CD4-positive, alpha-beta T cell (primary cell): ENCODE data around the gene SH3BP1. TPM values are rescaled to one million over a fixed set of nuclear protein-coding genes. Genes with fewer than 3 reads are reported as not detected.

Source experiments
- ATAC-seq: fragments of 200-7000 bp; cut with Tn5 transposase; one replicate; pipeline ENCODE4 v1.10.0; 2022; ENCODE audit warnings: mild to moderate bottlenecking; ENCODE audit not compliant: poor library complexity
- CTCF ChIA-PET: fragments of 350-600 bp; sonication (Branson Sonifier 250); formaldehyde crosslinking; loops from one replicate; lab custom pipeline; 2021; ENCODE audit warnings: antibody characterized with exemption, inconsistent platforms; lab: Charles Lee
- POLR2A ChIA-PET: fragments of 350-600 bp; sonication (Branson Sonifier 250); formaldehyde crosslinking; loops from one replicate; lab custom pipeline; 2021; ENCODE audit warnings: antibody characterized with exemption, inconsistent platforms; lab: Charles Lee
- DNase-seq, 14 experiments: peaks; one replicate each; pipeline ENCODE4 v3.0.0-alpha.2; 2013 to 2020; ENCODE audit warnings: mixed read lengths in 2 of 14
- H3K27ac ChIP-seq, 2 donors: one replicate each; pipeline versions ENCODE4 v1.5.1 to v1.7.0; 2013; ENCODE audit warnings: low read length in 2 of 2, low read depth in 1 of 2, mild to moderate bottlenecking in 1 of 2
- H3K27me3 ChIP-seq, 2 experiments: 1 replicate in 1 of 2; 2 replicates in 1 of 2; pipeline versions ENCODE4 v1.6.1 to v1.7.0; 2013; ENCODE audit warnings: low read length in 2 of 2, control low read depth in 1 of 2, mild to moderate bottlenecking in 1 of 2, moderate library complexity in 1 of 2; ENCODE audit not compliant: insufficient read depth in 2 of 2, control insufficient read depth in 1 of 2
- H3K36me3 ChIP-seq: one replicate; pipeline ENCODE4 v1.6.1; 2013; ENCODE audit warnings: low read length, control low read depth; ENCODE audit not compliant: insufficient read depth
- H3K4me1 ChIP-seq: one replicate; pipeline ENCODE4 v1.6.1; 2013; ENCODE audit warnings: low read length, control low read depth; ENCODE audit not compliant: insufficient read depth
- H3K4me3 ChIP-seq: one replicate; pipeline ENCODE4 v1.5.1; 2013; ENCODE audit warnings: mild to moderate bottlenecking, low read length, moderate library complexity
- H3K9me3 ChIP-seq, 2 experiments: 1 replicate in 1 of 2; 2 replicates in 1 of 2; pipeline versions ENCODE4 v1.6.1 to v1.7.0; 2013; ENCODE audit warnings: low read length in 2 of 2, mild to moderate bottlenecking in 2 of 2, control low read depth in 1 of 2, moderate library complexity in 1 of 2; ENCODE audit not compliant: control insufficient read depth in 1 of 2, insufficient read depth in 1 of 2
- H3K27ac Mint-ChIP-seq: one replicate; pipeline ENCODE4 v1.8.0; 2020; ENCODE audit warnings: mixed read lengths
- H3K27me3 Mint-ChIP-seq: one replicate; pipeline ENCODE4 v1.8.0; 2021; ENCODE audit warnings: mixed read lengths
- H3K36me3 Mint-ChIP-seq: one replicate; pipeline ENCODE4 v1.8.0; 2021; ENCODE audit warnings: low read depth, mixed read lengths
- H3K4me1 Mint-ChIP-seq: one replicate; pipeline ENCODE4 v1.8.0; 2021; ENCODE audit warnings: low read depth, mixed read lengths
- H3K4me3 Mint-ChIP-seq: one replicate; pipeline ENCODE4 v1.8.0; 2020; ENCODE audit warnings: mild to moderate bottlenecking, mixed read lengths
- H3K9me3 Mint-ChIP-seq: one replicate; pipeline ENCODE4 v1.8.0; 2020; ENCODE audit warnings: mixed read lengths
- intact Hi-C, 2 experiments: fragments of 100-400 bp; cut with DNase I in 1 of 2; cut with micrococcal nuclease in 1 of 2; formaldehyde crosslinking; loops; one replicate each; pipeline versions ENCODE4 v1.15.1 to v1.9.0; 2023 to 2025; cut with DNase I, micrococcal nuclease
- total RNA-seq, 174 experiments: library from RNA in 2 of 174; stranded (reverse) in 2 of 174; gene quantifications; one replicate each; pipeline ENCODE4 v1.2.3 and lab custom pipeline; 2021 to 2026
- TF ChIP-seq, protein P1 (sequence below): fragments of 200-600 bp; IDR thresholded peaks from one replicate; pipeline ENCODE4 v1.8.0; 2022; ENCODE audit warnings: antibody characterized with exemption, mild to moderate bottlenecking

SH3BP1 gene
- total RNA-seq, 2 experiments from 2014 or later, result 46.9 to 49.0 TPM

DNA sequence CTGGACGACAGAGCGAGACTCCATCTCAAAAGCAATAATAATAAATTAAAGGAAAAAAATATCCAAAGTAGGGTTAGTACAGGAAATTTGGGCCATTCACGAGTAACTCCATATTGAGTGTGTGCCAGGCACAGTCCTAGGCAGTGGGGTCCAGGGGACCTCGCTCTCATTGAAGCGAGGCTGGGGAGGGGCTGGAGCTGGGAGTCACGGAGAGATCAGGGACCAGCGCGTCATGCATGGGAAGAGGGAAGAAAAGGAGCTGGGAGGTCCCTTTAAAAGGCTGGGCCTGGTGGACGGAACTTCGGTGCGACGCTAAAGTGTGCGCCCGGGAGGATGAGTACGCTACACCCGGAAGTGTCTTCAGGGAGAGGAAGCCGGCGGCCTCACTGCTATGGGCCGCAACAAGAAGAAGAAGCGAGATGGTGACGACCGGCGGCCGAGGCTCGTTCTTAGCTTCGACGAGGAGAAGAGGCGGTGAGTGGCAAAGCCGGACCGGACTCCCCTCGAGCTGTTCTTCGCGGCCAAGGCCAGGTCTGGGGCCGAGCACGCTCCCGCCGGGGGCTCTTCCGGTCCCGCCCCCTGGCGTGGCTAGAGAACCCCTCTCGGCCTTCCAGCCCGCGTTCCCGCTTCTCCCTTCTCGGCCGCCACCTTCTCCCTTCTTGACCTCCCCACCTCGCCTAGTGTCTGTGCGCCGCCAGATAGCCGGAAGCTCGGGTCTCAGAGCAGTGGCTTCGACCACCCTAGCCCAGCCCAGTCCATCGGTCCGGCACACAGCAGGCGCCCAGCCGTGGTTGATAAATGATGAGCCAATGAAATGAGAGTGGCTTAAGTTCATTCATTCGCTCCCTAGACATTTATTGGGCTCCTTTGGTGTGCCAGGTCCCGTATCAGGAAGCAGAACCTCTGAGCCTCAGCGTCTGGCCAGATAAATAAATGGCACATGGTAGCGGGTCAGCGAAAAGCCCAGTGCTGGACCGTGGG, 46.8 kb downstream of the SH3BP1 start, which contains the start of gene NOL12:
Gene NOL12 (plus strand): TSS at position 342 of the 981 bp plus-strand sequence. CDS start 50 bp downstream, at position 392.
- CTCF ChIA-PET, result interaction anchor here (2.1 to 12.8 kb wide), 2 partner anchors 45 to 79 kb away, joined by 6 to 171 read pairs; partner anchors contain the start of gene SH3BP1
- DNase-seq, result peak; percentile 64 to 90 (median 72)
- Mint-ChIP-seq H3K27ac (peak within 1 kb of the TSS; percentile 76), H3K27me3 (no peaks in the 10 kb centered on the region), H3K36me3 (peaks cover 34% of the 10 kb centered on the region), H3K4me1 (peaks cover 27% of the 10 kb centered on the region), H3K4me3 (peak within 1 kb of the TSS; percentile 90), H3K9me3 (no peaks in the 10 kb centered on the region)
- TF ChIP-seq, protein P1, sequence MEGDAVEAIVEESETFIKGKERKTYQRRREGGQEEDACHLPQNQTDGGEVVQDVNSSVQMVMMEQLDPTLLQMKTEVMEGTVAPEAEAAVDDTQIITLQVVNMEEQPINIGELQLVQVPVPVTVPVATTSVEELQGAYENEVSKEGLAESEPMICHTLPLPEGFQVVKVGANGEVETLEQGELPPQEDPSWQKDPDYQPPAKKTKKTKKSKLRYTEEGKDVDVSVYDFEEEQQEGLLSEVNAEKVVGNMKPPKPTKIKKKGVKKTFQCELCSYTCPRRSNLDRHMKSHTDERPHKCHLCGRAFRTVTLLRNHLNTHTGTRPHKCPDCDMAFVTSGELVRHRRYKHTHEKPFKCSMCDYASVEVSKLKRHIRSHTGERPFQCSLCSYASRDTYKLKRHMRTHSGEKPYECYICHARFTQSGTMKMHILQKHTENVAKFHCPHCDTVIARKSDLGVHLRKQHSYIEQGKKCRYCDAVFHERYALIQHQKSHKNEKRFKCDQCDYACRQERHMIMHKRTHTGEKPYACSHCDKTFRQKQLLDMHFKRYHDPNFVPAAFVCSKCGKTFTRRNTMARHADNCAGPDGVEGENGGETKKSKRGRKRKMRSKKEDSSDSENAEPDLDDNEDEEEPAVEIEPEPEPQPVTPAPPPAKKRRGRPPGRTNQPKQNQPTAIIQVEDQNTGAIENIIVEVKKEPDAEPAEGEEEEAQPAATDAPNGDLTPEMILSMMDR, result no peak
- peak within 1 kb of the TSS; percentile 72 for H3K4me3 ChIP-seq
- H3K27ac ChIP-seq, result peak within 1 kb of the TSS; percentile 75 to 80
- POLR2A ChIA-PET, result interaction anchor here (0.6 to 3.4 kb wide), 15 partner anchors 8 to 267 kb away, joined by 3 to 37 read pairs (median 5); partner anchors contain the start of genes ANKRD54, GGA1, LGALS1 and PDXP
- H3K36me3 ChIP-seq, result peaks cover 29% of the 10 kb centered on the region
- H3K27me3 ChIP-seq, result no peaks in the 10 kb centered on the region
- peaks cover 38% of the 10 kb centered on the region for H3K4me1 ChIP-seq
- peak; percentile 92 for ATAC-seq
- H3K9me3 ChIP-seq, result no peaks in the 10 kb centered on the region
- intact Hi-C loops, result loop anchor here in 1 of 2 experiments (2.0 to 10.0 kb wide), 3 partner anchors 61 to 201 kb away; partner anchors contain the start of genes ANKRD54 and MFNG

DNA sequence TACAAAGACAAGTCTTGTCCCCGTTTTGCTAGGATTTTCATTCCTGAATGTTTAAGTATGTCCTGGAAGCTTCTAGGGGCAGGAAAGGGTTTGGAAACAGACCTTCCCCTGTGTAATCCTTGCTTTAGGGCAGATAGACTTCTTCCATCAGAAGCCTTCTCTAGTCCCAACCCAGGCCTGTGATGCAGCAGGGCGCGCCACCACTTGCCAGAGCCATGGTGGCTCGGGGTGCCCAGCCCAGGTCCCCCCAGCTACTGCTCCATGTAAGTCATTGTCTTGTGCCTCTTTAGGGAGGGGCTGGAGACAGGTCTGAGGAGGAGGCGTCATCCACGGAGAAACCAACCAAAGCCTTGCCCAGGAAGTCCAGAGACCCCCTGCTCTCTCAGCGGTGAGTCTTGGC, 50.9 kb downstream of the SH3BP1 start:
- DNase-seq (no peak), ATAC-seq (no peak)
- Mint-ChIP-seq H3K27me3 (no peaks in the 10 kb centered on the region), H3K4me3 (peak overlapping the region; percentile 25), H3K36me3 (peaks cover 58% of the 10 kb centered on the region), H3K4me1 (peaks cover 21% of the 10 kb centered on the region), H3K27ac (no peak overlapping the region), H3K9me3 (no peaks in the 10 kb centered on the region)
- ChIA-PET CTCF (interaction anchor here (1.0 kb wide), 1 partner anchor 82 kb away, joined by 3 read pairs; the partner anchor contains the start of gene GGA1), POLR2A (no interaction called here)
- TF ChIP-seq, protein P1, result no peak
- intact Hi-C loops, result no loop called here
- Histone ChIP-seq H3K27me3 (no peaks in the 10 kb centered on the region), H3K4me1 (peaks cover 31% of the 10 kb centered on the region), H3K9me3 (no peaks in the 10 kb centered on the region), H3K27ac (no peak overlapping the region), H3K4me3 (no peak overlapping the region), H3K36me3 (peaks cover 54% of the 10 kb centered on the region)

DNA sequence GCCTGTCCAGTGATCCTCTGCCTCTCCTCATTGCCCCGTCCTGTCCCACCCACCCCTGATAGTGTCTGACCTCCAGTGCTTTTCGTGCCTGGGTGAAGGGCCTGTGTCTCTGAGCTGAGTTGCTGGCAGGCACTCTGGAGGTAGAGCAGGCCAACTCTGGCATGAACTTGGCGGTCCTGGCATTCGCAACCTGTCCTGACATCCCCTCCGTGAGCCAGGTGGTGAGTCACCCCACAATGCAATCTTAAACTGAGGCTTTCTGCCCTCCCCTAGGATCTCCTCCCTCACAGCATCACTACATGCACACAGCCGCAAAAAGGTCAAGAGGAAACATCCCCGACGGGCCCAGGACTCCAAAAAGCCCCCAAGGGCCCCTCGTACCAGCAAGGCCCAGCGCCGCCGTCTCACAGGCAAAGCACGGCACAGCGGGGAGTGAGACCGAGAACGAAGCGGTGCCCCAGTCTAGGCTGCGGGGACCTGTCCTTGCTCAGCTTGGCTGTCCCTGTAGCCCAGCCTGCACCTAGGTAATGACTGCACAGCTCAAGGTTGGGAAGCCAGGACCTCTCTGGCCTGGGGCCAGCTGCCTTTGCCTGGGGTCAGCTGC, 51.5 kb downstream of the SH3BP1 start:
- no peak overlapping the region for H3K27ac Mint-ChIP-seq
- Histone ChIP-seq H3K9me3 (no peaks in the 10 kb centered on the region), H3K36me3 (peaks cover 54% of the 10 kb centered on the region), H3K4me1 (peaks cover 30% of the 10 kb centered on the region), H3K27ac (no peak overlapping the region), H3K4me3 (no peak overlapping the region), H3K27me3 (no peaks in the 10 kb centered on the region)
- peak overlapping the region; percentile 38 for H3K4me3 Mint-ChIP-seq
- peaks cover 57% of the 10 kb centered on the region for H3K36me3 Mint-ChIP-seq
- intact Hi-C loops, result no loop called here
- no peak for ATAC-seq
- no peaks in the 10 kb centered on the region for H3K9me3 Mint-ChIP-seq
- no peak for DNase-seq
- ChIA-PET POLR2A (no interaction called here), CTCF (no interaction called here)
- no peaks in the 10 kb centered on the region for H3K27me3 Mint-ChIP-seq
- H3K4me1 Mint-ChIP-seq, result peaks cover 23% of the 10 kb centered on the region
- TF ChIP-seq, protein P1, result no peak
